ENCODE results near the gene DNAJC9. TPM values are rescaled to one million over a fixed set of nuclear protein-coding genes. Genes with fewer than 3 reads are reported as not detected.
A peak's percentile ranks its signal among the peaks of the same experiment; 100 is the strongest.

The DNAJC9 gene
- total RNA-seq, 1 experiment from 2014 or later, result 45.6 TPM

DNA sequence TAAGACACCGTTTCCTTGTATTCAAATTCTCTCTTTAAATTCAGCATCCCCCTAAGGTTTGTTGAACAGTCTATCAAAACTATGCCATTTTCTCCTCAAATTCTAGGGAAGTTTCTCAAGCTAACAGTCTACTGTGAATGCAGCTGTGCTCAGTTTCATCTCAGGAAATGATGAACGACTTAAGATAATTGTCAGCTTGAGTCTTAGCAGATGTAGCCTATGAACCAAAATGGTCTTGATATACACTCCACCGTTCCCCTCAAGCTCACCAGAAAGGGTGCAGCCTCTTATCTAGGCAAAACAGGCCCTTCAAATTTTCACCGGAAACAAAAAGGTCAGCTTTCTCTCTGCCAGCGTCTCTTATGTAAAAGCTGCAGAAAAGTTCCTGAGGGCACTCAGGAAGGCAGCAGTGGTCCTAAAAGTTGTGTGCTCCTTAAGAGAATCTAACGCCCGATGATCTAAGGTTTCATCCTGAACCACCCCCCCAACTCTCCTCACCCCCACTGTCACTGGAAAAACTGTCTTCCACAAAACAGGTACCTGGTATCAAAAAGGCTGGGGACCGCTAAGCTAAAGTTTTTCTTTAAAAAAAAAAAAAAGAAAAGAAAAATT lies 2.1 kb downstream of the DNAJC9 start:
- peak overlapping the region; percentile 91 for H3K4me2 ChIP-seq
- no peak overlapping the region for H2AFZ ChIP-seq
- no peaks in the 10 kb centered on the region for H4K20me1 ChIP-seq (ENCODE audit: insufficient read depth)
- H3K79me2 ChIP-seq (ENCODE audit: low read depth), result peaks cover 54% of the 10 kb centered on the region
- TF ChIP-seq EZH2 (IDR thresholded peaks at IDR 0.05; ENCODE audit: low read depth), result no peak
- TF ChIP-seq, protein P1, sequence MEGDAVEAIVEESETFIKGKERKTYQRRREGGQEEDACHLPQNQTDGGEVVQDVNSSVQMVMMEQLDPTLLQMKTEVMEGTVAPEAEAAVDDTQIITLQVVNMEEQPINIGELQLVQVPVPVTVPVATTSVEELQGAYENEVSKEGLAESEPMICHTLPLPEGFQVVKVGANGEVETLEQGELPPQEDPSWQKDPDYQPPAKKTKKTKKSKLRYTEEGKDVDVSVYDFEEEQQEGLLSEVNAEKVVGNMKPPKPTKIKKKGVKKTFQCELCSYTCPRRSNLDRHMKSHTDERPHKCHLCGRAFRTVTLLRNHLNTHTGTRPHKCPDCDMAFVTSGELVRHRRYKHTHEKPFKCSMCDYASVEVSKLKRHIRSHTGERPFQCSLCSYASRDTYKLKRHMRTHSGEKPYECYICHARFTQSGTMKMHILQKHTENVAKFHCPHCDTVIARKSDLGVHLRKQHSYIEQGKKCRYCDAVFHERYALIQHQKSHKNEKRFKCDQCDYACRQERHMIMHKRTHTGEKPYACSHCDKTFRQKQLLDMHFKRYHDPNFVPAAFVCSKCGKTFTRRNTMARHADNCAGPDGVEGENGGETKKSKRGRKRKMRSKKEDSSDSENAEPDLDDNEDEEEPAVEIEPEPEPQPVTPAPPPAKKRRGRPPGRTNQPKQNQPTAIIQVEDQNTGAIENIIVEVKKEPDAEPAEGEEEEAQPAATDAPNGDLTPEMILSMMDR (conservative IDR thresholded peaks at IDR 0.05), result no peak
- CTCF ChIA-PET, result interaction anchor here (0.5 to 0.7 kb wide), 3 partner anchors 8 to 139 kb away, joined by 3 to 15 read pairs (median 6); no protein-coding TSS in a partner anchor
- H3K4me1 ChIP-seq (replicated peaks; ENCODE audit: insufficient read depth), result peaks cover 39% of the 10 kb centered on the region
- H3K9me2 ChIP-seq (ENCODE audit: insufficient read depth), result no peaks in the 10 kb centered on the region
- no peaks in the 10 kb centered on the region for H3K27me3 ChIP-seq (ENCODE audit: insufficient read depth, low read depth)
- POLR2A ChIA-PET (ENCODE audit: unreplicated experiment), result no interaction called here
- H3K36me3 ChIP-seq (ENCODE audit: low read depth), result peaks cover 52% of the 10 kb centered on the region
- no peak for DNase-seq
- BruUV-seq (replicated peaks), result no TSS peak
- intact Hi-C loops (cut with micrococcal nuclease; ENCODE audit: unreplicated experiment), result no loop called here
- H3K27ac ChIP-seq, result no peak overlapping the region
- H3F3A ChIP-seq (ENCODE audit: insufficient read depth, low read depth), result peaks cover 49% of the 10 kb centered on the region
- H3K4me3 ChIP-seq, result peak overlapping the region; percentile 95; the same call in 1 of the 2 replicates
- H3K9me3 ChIP-seq (ENCODE audit: insufficient read depth, low read depth), result no peaks in the 10 kb centered on the region

DNA sequence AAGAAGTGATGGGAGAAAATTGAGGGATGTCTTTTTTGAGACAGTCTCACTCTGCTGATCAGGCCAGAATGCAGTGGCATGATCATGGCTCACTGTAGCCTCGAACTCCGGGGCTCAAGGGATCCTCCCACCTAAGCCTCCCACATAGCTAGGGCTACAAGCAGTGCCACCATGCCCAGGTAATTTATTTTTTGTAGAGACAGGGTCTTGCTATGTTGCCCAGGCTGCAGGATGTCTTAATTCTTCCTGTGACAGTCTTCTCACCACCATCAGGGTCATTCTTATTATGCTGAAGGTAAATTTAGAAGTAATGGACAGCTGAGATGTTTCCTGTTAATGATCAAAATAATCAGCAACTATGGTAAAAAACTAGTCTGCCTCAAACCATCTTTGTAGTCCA lies 7.1 kb downstream of the DNAJC9 start:
- Histone ChIP-seq H4K20me1 (ENCODE audit: insufficient read depth) (no peaks in the 10 kb centered on the region), H3K36me3 (ENCODE audit: low read depth) (peaks cover 41% of the 10 kb centered on the region), H3K79me2 (ENCODE audit: low read depth) (peaks cover 17% of the 10 kb centered on the region), H3K9me3 (ENCODE audit: insufficient read depth, low read depth) (no peaks in the 10 kb centered on the region), H3F3A (ENCODE audit: insufficient read depth, low read depth) (peaks cover 19% of the 10 kb centered on the region), H3K9me2 (ENCODE audit: insufficient read depth) (no peaks in the 10 kb centered on the region), H3K27me3 (ENCODE audit: insufficient read depth, low read depth) (no peaks in the 10 kb centered on the region), H3K4me2 (no peak overlapping the region), H2AFZ (no peak overlapping the region), H3K4me1 (replicated peaks; ENCODE audit: insufficient read depth) (peaks cover 15% of the 10 kb centered on the region), H3K4me3 (no peak overlapping the region), H3K27ac (no peak overlapping the region)
- TF ChIP-seq, protein P1 (conservative IDR thresholded peaks at IDR 0.05), result no peak
- TF ChIP-seq EZH2 (IDR thresholded peaks at IDR 0.05; ENCODE audit: low read depth), result no peak
- intact Hi-C loops (cut with micrococcal nuclease; ENCODE audit: unreplicated experiment), result no loop called here
- no peak for DNase-seq
- BruUV-seq (replicated peaks), result no TSS peak
- ChIA-PET CTCF (no interaction called here), POLR2A (ENCODE audit: unreplicated experiment) (no interaction called here)

DNA sequence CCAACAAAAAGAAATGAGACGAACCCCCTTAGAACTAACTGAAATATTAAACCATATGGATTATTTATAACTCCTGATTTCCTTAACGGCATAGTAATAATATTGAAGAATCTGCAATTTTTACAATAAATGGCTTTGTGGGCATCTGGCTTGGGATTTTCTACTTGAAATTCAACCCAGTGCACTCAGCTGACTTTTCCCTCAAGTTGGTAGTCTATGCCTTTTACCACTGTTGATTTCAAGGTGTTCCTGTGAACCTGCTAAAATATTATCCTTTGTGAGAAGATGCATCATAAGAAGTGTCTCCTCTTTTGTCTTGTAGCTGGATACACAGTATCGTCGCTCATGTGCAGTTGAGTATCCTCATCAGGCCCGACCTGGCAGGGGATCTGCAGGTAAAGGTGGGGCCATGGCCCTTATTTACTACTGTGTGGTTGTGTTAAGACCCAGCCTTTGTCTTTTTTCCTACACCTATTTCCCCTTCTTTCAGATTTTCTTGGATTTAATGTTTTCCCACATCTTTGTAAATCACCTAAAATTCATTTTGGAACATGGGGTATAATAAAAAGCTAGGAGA lies 8.0 kb downstream of the DNAJC9 start:
- TF ChIP-seq EZH2 (IDR thresholded peaks at IDR 0.05; ENCODE audit: low read depth), result no peak
- TF ChIP-seq, protein P1 (conservative IDR thresholded peaks at IDR 0.05), result no peak
- H3K4me1 ChIP-seq (replicated peaks; ENCODE audit: insufficient read depth), result peaks cover 6% of the 10 kb centered on the region
- H3K9me2 ChIP-seq (ENCODE audit: insufficient read depth), result no peaks in the 10 kb centered on the region
- H3K36me3 ChIP-seq (ENCODE audit: low read depth), result peaks cover 33% of the 10 kb centered on the region
- POLR2A ChIA-PET (ENCODE audit: unreplicated experiment), result no interaction called here
- H3K79me2 ChIP-seq (ENCODE audit: low read depth), result peaks cover 9% of the 10 kb centered on the region
- H3K27ac ChIP-seq, result no peak overlapping the region
- H3K27me3 ChIP-seq (ENCODE audit: insufficient read depth, low read depth), result no peaks in the 10 kb centered on the region
- DNase-seq, result no peak
- H3F3A ChIP-seq (ENCODE audit: insufficient read depth, low read depth), result peaks cover 21% of the 10 kb centered on the region
- no peak overlapping the region for H3K4me2 ChIP-seq
- H4K20me1 ChIP-seq (ENCODE audit: insufficient read depth), result no peaks in the 10 kb centered on the region
- intact Hi-C loops (cut with micrococcal nuclease; ENCODE audit: unreplicated experiment), result no loop called here
- H2AFZ ChIP-seq, result no peak overlapping the region
- no TSS peak for BruUV-seq (replicated peaks)
- H3K4me3 ChIP-seq, result no peak overlapping the region
- no peaks in the 10 kb centered on the region for H3K9me3 ChIP-seq (ENCODE audit: insufficient read depth, low read depth)
- CTCF ChIA-PET, result no interaction called here

Measured in PC-9 (cell line).